Measurements from ENCODE around the gene PCNX3.

Gene PCNX3

GRCh38 chr11:65624931-65625627, 9.5 kb downstream of the PCNX3 start:
- Histone ChIP-seq H3K27me3 (ENCODE audit: low read depth) (no peaks in the 10 kb centered on the region), H3K36me3 (replicated peaks) (peaks cover 73% of the 10 kb centered on the region), H3K9me3 (no peaks in the 10 kb centered on the region), H3K4me3 (no peak overlapping the region), H3K4me1 (no peaks in the 10 kb centered on the region)
- in situ Hi-C loops (cut with MboI; ENCODE audit: low sequenced_read_pairs): no loop called here
- no peak for DNase-seq (ENCODE audit: low spot score in 2 of 2)

- no peak overlapping the region for H3K4me3 ChIP-seq
- in situ Hi-C loops (cut with MboI; ENCODE audit: low sequenced_read_pairs): no loop called here
- no peaks in the 10 kb centered on the region for H3K27me3 ChIP-seq (ENCODE audit: low read depth)
- H3K36me3 ChIP-seq (replicated peaks): peaks cover 75% of the 10 kb centered on the region
- no peaks in the 10 kb centered on the region for H3K4me1 ChIP-seq
- peak in 1 of 2 experiments; percentile 55 for DNase-seq (ENCODE audit: low spot score in 2 of 2)
- H3K9me3 ChIP-seq: no peaks in the 10 kb centered on the region
Measured at GRCh38 chr11:65625628-65626342, 10.2 kb downstream of the PCNX3 start.

GRCh38 chr11:65627202-65627601, 11.6 kb downstream of the PCNX3 start:
- no peaks in the 10 kb centered on the region for H3K27me3 ChIP-seq (ENCODE audit: low read depth)
- no peak overlapping the region for H3K4me3 ChIP-seq
- in situ Hi-C loops (cut with MboI; ENCODE audit: low sequenced_read_pairs): no loop called here
- H3K9me3 ChIP-seq: no peaks in the 10 kb centered on the region
- no peaks in the 10 kb centered on the region for H3K4me1 ChIP-seq
- peaks cover 71% of the 10 kb centered on the region for H3K36me3 ChIP-seq (replicated peaks)
- DNase-seq (ENCODE audit: low spot score in 2 of 2): no peak

- no peak for DNase-seq (ENCODE audit: low spot score in 2 of 2)
- Histone ChIP-seq H3K4me1 (no peaks in the 10 kb centered on the region), H3K4me3 (no peak overlapping the region), H3K36me3 (replicated peaks) (peaks cover 61% of the 10 kb centered on the region), H3K27me3 (ENCODE audit: low read depth) (no peaks in the 10 kb centered on the region), H3K9me3 (no peaks in the 10 kb centered on the region)
- in situ Hi-C loops (cut with MboI; ENCODE audit: low sequenced_read_pairs): no loop called here
Measured at GRCh38 chr11:65629579-65629978, 14.0 kb downstream of the PCNX3 start.

GRCh38 chr11:65630215-65630614, 14.6 kb downstream of the PCNX3 start:
- H3K4me1 ChIP-seq: no peaks in the 10 kb centered on the region
- H3K4me3 ChIP-seq: no peak overlapping the region
- H3K36me3 ChIP-seq (replicated peaks): peaks cover 68% of the 10 kb centered on the region
- DNase-seq (ENCODE audit: low spot score in 2 of 2): no peak
- H3K9me3 ChIP-seq: no peaks in the 10 kb centered on the region
- in situ Hi-C loops (cut with MboI; ENCODE audit: low sequenced_read_pairs): no loop called here
- H3K27me3 ChIP-seq (ENCODE audit: low read depth): no peaks in the 10 kb centered on the region

- in situ Hi-C loops (cut with MboI; ENCODE audit: low sequenced_read_pairs): no loop called here
- H3K36me3 ChIP-seq (replicated peaks): peaks cover 61% of the 10 kb centered on the region
- DNase-seq (ENCODE audit: low spot score in 2 of 2): no peak
- H3K27me3 ChIP-seq (ENCODE audit: low read depth): no peaks in the 10 kb centered on the region
- H3K4me1 ChIP-seq: peaks cover 4% of the 10 kb centered on the region
- no peak overlapping the region for H3K4me3 ChIP-seq
- no peaks in the 10 kb centered on the region for H3K9me3 ChIP-seq
Measured at GRCh38 chr11:65633390-65634108, 18.0 kb downstream of the PCNX3 start.

GRCh38 chr11:65634109-65634436, 18.5 kb downstream of the PCNX3 start:
- in situ Hi-C loops (cut with MboI; ENCODE audit: low sequenced_read_pairs): no loop called here
- Histone ChIP-seq H3K4me3 (no peak overlapping the region), H3K9me3 (no peaks in the 10 kb centered on the region), H3K4me1 (peaks cover 6% of the 10 kb centered on the region), H3K27me3 (ENCODE audit: low read depth) (no peaks in the 10 kb centered on the region), H3K36me3 (replicated peaks) (peaks cover 57% of the 10 kb centered on the region)
- DNase-seq (ENCODE audit: low spot score in 2 of 2): no peak

- in situ Hi-C loops (cut with MboI; ENCODE audit: low sequenced_read_pairs): no loop called here
- H3K27me3 ChIP-seq (ENCODE audit: low read depth): no peaks in the 10 kb centered on the region
- no peak for DNase-seq (ENCODE audit: low spot score in 2 of 2)
- no peaks in the 10 kb centered on the region for H3K9me3 ChIP-seq
- H3K36me3 ChIP-seq (replicated peaks): peaks cover 54% of the 10 kb centered on the region
- H3K4me1 ChIP-seq: peaks cover 6% of the 10 kb centered on the region
- H3K4me3 ChIP-seq: no peak overlapping the region
Measured at GRCh38 chr11:65634440-65634839, 18.9 kb downstream of the PCNX3 start.

- Histone ChIP-seq H3K4me3 (no peak overlapping the region), H3K27me3 (ENCODE audit: low read depth) (no peaks in the 10 kb centered on the region), H3K36me3 (replicated peaks) (peaks cover 47% of the 10 kb centered on the region), H3K4me1 (peaks cover 6% of the 10 kb centered on the region), H3K9me3 (no peaks in the 10 kb centered on the region)
- in situ Hi-C loops (cut with MboI; ENCODE audit: low sequenced_read_pairs): no loop called here
- DNase-seq (ENCODE audit: low spot score in 2 of 2): no peak
Measured at GRCh38 chr11:65634905-65635731, 19.5 kb downstream of the PCNX3 start.

- H3K36me3 ChIP-seq (replicated peaks): peaks cover 37% of the 10 kb centered on the region
- DNase-seq (ENCODE audit: low spot score in 2 of 2): no peak
- H3K4me1 ChIP-seq: peaks cover 6% of the 10 kb centered on the region
- no peaks in the 10 kb centered on the region for H3K27me3 ChIP-seq (ENCODE audit: low read depth)
- no peaks in the 10 kb centered on the region for H3K9me3 ChIP-seq
- in situ Hi-C loops (cut with MboI; ENCODE audit: low sequenced_read_pairs): no loop called here
- H3K4me3 ChIP-seq: no peak overlapping the region
Measured at GRCh38 chr11:65636108-65637031, 20.8 kb downstream of the PCNX3 start.

GRCh38 chr11:65637032-65637557, 21.5 kb downstream of the PCNX3 start:
- peaks cover 37% of the 10 kb centered on the region for H3K36me3 ChIP-seq (replicated peaks)
- no peaks in the 10 kb centered on the region for H3K27me3 ChIP-seq (ENCODE audit: low read depth)
- H3K4me1 ChIP-seq: peaks cover 6% of the 10 kb centered on the region
- no peak overlapping the region; the same call in 1 of the 2 replicates for H3K4me3 ChIP-seq
- no peaks in the 10 kb centered on the region for H3K9me3 ChIP-seq
- in situ Hi-C loops (cut with MboI; ENCODE audit: low sequenced_read_pairs): no loop called here
- DNase-seq (ENCODE audit: low spot score in 2 of 2): no peak

- in situ Hi-C loops (cut with MboI; ENCODE audit: low sequenced_read_pairs): no loop called here
- H3K36me3 ChIP-seq (replicated peaks): peaks cover 37% of the 10 kb centered on the region
Measured at GRCh38 chr11:65637794-65638419, 22.3 kb downstream of the PCNX3 start, which contains the start of gene SIPA1. TSS of gene SIPA1 (plus strand) at chr11:65638101. CDS start at chr11:65640922, 2,821 bp downstream.

More at GRCh38 chr11:65637794-65638419, 22.3 kb downstream of the PCNX3 start, which contains the start of gene SIPA1:
- peak; percentile 69 to 84 for DNase-seq (ENCODE audit: low spot score in 2 of 2)
- Histone ChIP-seq H3K27me3 (ENCODE audit: low read depth) (no peaks in the 10 kb centered on the region), H3K4me1 (peaks cover 6% of the 10 kb centered on the region), H3K9me3 (no peaks in the 10 kb centered on the region), H3K4me3 (peak within 1 kb of the TSS; percentile 55)
